HepG2 (cell line): ENCODE results near the gene TMEM9B. TPM values are rescaled to one million over a fixed set of nuclear protein-coding genes. Genes with fewer than 3 reads are reported as not detected.

Source experiments
- ATAC-seq: fragments of 200-7000 bp; cut with Tn5 transposase; 3 replicates; pipeline ENCODE4 v1.9.1; 2020; ENCODE audit warnings: mild to moderate bottlenecking, moderate library complexity
- BruUV-seq: library from RNA; stranded (reverse); fragments of 400-500 nt; replicated peaks from 2 replicates; lab custom pipeline; 2021; lab: Mats Ljungman, UMichigan
- CTCF ChIA-PET: fragments of 300-600 bp; formaldehyde crosslinking; extraction: SDS; loops from one replicate; lab custom pipeline; 2021; ENCODE audit warnings: low total read pairs, inconsistent platforms, low intra/inter-chr PET ratio; lab: Yijun Ruan, JAX
- POLR2A ChIA-PET: fragments of 350-600 bp; sonication (Branson Sonifier 250); formaldehyde crosslinking; loops from one replicate; lab custom pipeline; 2020; ENCODE audit warnings: antibody characterized with exemption, inconsistent platforms; lab: Yijun Ruan, JAX
- DNase-seq: peaks from one replicate; pipeline ENCODE4 v3.0.0-alpha.2; 2015; ENCODE audit warnings: low spot score
- FAIRE-seq: peaks from 3 replicates; lab custom pipeline; 2011; peaks lifted over from hg19 to GRCh38; lab: Jason Lieb, UNC
- H2AFZ ChIP-seq: one replicate; pipeline ENCODE4 v1.6.1; 2011; ENCODE audit warnings: low read length, inconsistent platforms
- H3K27ac ChIP-seq: fragments of 300-600 bp; 3 replicates; pipeline ENCODE4 v1.8.0; 2011; ENCODE audit warnings: mixed run types, mild to moderate bottlenecking, mixed read lengths, low read length, inconsistent platforms; ENCODE audit not compliant: insufficient read depth; ENCODE audit errors: extremely low read length
- H3K27me3 ChIP-seq, 2 experiments: fragments of 200-600 bp in 1 of 2; 2 replicates in 1 of 2; 3 replicates in 1 of 2; pipeline versions ENCODE4 v1.6.0 to v1.8.0; 2011; ENCODE audit warnings: low read length in 2 of 2, mild to moderate bottlenecking in 2 of 2, moderate library complexity in 2 of 2, inconsistent platforms in 1 of 2; ENCODE audit not compliant: insufficient read depth in 2 of 2, control insufficient read depth in 1 of 2
- H3K36me3 ChIP-seq, 2 experiments: fragments of 200-600 bp in 1 of 2; replicated peaks in 1 of 2; 2 replicates in 1 of 2; 3 replicates in 1 of 2; pipeline versions ENCODE4 v1.5.1 to v1.8.0; 2011; ENCODE audit warnings: low read length in 2 of 2, inconsistent platforms in 1 of 2; ENCODE audit not compliant: insufficient read depth in 2 of 2, control insufficient read depth in 1 of 2
- H3K4me1 ChIP-seq: 2 replicates; pipeline ENCODE4 v1.5.1; 2012; ENCODE audit warnings: low read length, inconsistent platforms; ENCODE audit not compliant: insufficient read depth
- H3K4me2 ChIP-seq: 2 replicates; pipeline ENCODE4 v1.6.0; 2011; ENCODE audit warnings: low read depth, low read length, inconsistent platforms
- H3K4me3 ChIP-seq, 3 experiments: fragments of 200-600 bp in 1 of 3; sonication (generic), shearing (Covaris generic) in 1 of 3; replicated peaks in 1 of 3; 2 replicates each; pipeline ENCODE4 v1.5.1; 2011 to 2016; ENCODE audit warnings: low read length in 3 of 3, inconsistent platforms in 2 of 3, low read depth in 2 of 3, mild to moderate bottlenecking in 2 of 3, control low read depth in 1 of 3, mixed read lengths in 1 of 3; ENCODE audit not compliant: insufficient read depth in 1 of 3
- H3K79me2 ChIP-seq: one replicate; pipeline ENCODE4 v1.6.1; 2011; ENCODE audit warnings: low read length, inconsistent platforms; ENCODE audit not compliant: insufficient read depth
- H3K9ac ChIP-seq: 2 replicates; pipeline ENCODE4 v1.6.0; 2011; ENCODE audit warnings: mild to moderate bottlenecking, low read depth, low read length, inconsistent platforms; ENCODE audit not compliant: insufficient read depth
- H3K9me3 ChIP-seq: 2 replicates; pipeline ENCODE4 v1.5.1; 2012; ENCODE audit warnings: mild to moderate bottlenecking, low read length
- H4K20me1 ChIP-seq: 2 replicates; pipeline ENCODE4 v1.6.0; 2011; ENCODE audit warnings: inconsistent platforms, mild to moderate bottlenecking, low read length, moderate library complexity; ENCODE audit not compliant: insufficient read depth
- FOXK1 ChIP-seq: sonication (generic); formaldehyde crosslinking; IDR thresholded peaks from 2 replicates; pipeline ENCODE4 v1.4.0; 2020; ENCODE audit warnings: low read depth, missing genetic modification reagents, borderline replicate concordance
- MYNN ChIP-seq: sonication (generic); formaldehyde crosslinking; IDR thresholded peaks from 2 replicates; pipeline ENCODE4 v1.4.0; 2020; ENCODE audit warnings: mild to moderate bottlenecking, low read depth, missing genetic modification reagents
- SKI ChIP-seq: fragments of 450-650 bp; IDR thresholded peaks from one replicate; pipeline ENCODE4 v1.6.1; 2018; ENCODE audit warnings: mild to moderate bottlenecking; ENCODE audit not compliant: partially characterized antibody
- UBTF ChIP-seq: sonication (generic); formaldehyde crosslinking; IDR thresholded peaks from 2 replicates; pipeline ENCODE4 v1.4.0; 2020; ENCODE audit warnings: mild to moderate bottlenecking, missing genetic modification reagents
- ZNF280D ChIP-seq: sonication (generic); formaldehyde crosslinking; IDR thresholded peaks from 2 replicates; pipeline ENCODE4 v1.5.1; 2020; ENCODE audit warnings: mild to moderate bottlenecking, missing genetic modification reagents
- ZNF292 ChIP-seq: sonication (generic); formaldehyde crosslinking; IDR thresholded peaks from 2 replicates; pipeline ENCODE4 v1.8.1; 2022; ENCODE audit warnings: mild to moderate bottlenecking, low read depth, missing genetic modification reagents, borderline replicate concordance
- WGBS: methylation state at CpG from one replicate; pipeline ENCODE4 v1.1.6; 2017; ENCODE audit warnings: low lambda C conversion rate; 5-methylcytosine and 5-hydroxymethylcytosine counted together
- in situ Hi-C: cut with HindIII; loops from 2 replicates; pipeline ENCODE4 v1.10.0; 2017; ENCODE audit warnings: low pct_unique_long_range_greater_than_20kb; ENCODE audit not compliant: extremely low pct_ligation_motif_present
- intact Hi-C: fragments of 100-400 bp; cut with micrococcal nuclease; formaldehyde crosslinking; loops from one replicate; pipeline ENCODE4 v1.10.0; 2022; ENCODE audit not compliant: unreplicated experiment
- polyA plus RNA-seq, 8 experiments: library from polyadenylated mRNA; depleted of rRNA in 3 of 8; stranded (reverse) in 7 of 8; unstranded in 1 of 8; fragments of >200 nt; fragmentation: Illumina TruSeq in 4 of 8; extraction: Trizol in 4 of 8; gene quantifications; 2 replicates each; pipeline versions ENCODE4 v1.2.1 to v1.2.3, GENCODE V29; 2011 to 2016; ENCODE audit warnings: low read depth in 4 of 8, missing spikeins in 1 of 8, mixed read lengths in 1 of 8; ENCODE audit not compliant: insufficient read depth in 1 of 8
- total RNA-seq, 5 experiments: library from RNA; depleted of rRNA; stranded (reverse); fragments of >200 nt; fragmentation: Illumina TruSeq; extraction: Trizol; gene quantifications; 2 replicates each; pipeline ENCODE4 v1.2.3, GENCODE V29; 2016; ENCODE audit warnings: low read depth in 1 of 5

TMEM9B gene
- total and polyA plus RNA-seq, 2 of the 13 experiments (the other 11 are each of a cell fraction or from before 2014, with no cell fraction given) = 12.4 to 20.8 TPM

DNA sequence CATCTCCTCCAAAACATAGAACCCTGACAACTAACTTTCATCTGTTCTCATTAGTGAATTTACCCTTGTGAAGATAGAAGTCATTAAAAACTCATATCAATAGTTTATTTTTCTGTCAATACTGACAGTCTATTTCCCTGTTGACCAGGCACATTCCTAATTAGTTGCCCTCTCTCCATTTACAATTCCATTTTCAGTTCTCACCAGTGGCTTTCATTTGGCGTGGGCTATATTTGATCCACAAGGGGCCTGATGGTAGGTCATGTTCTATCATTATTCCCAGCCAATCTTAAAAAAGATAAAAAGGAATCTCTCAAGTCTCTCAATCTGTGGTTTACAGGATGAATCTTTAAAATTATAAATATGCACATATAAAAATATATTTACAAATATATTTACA, 57.1 kb downstream of the TMEM9B start:
- H2AFZ ChIP-seq = no peak overlapping the region
- H3K27ac ChIP-seq = no peak overlapping the region
- no peaks in the 10 kb centered on the region for H3K9me3 ChIP-seq
- 41% methylated on average over 1 of the region's 1 CpG for WGBS
- POLR2A ChIA-PET = no interaction called here
- TF ChIP-seq ZNF280D (CRISPR knock-in tag) (no peak), UBTF (CRISPR knock-in tag) (no peak), MYNN (CRISPR knock-in tag) (no peak), ZNF292 (CRISPR knock-in tag) (no peak), SKI (no peak), FOXK1 (CRISPR knock-in tag) (no peak)
- no peak overlapping the region for H3K4me2 ChIP-seq
- H4K20me1 ChIP-seq = no peaks in the 10 kb centered on the region
- H3K79me2 ChIP-seq = peaks cover under 1% of the 10 kb centered on the region
- H3K4me1 ChIP-seq = peaks cover 16% of the 10 kb centered on the region
- ATAC-seq = no peak
- intact Hi-C loops = no loop called here
- no peak for FAIRE-seq
- H3K4me3 ChIP-seq = no peak overlapping the region
- CTCF ChIA-PET = no interaction called here
- no peak for DNase-seq
- no peaks in the 10 kb centered on the region for H3K36me3 ChIP-seq
- in situ Hi-C loops = no loop called here
- no peak overlapping the region for H3K9ac ChIP-seq
- no peaks in the 10 kb centered on the region; a peak in 2 of 5 replicates for H3K27me3 ChIP-seq
- BruUV-seq = no TSS peak
